SK-N-SH treated with all-trans-retinoic acid at 6 μM for 48 hours (cell line): ENCODE data around the gene EDDM3A.

Source experiments
- ATAC-seq: fragments of 200-7000 bp; cut with Tn5 transposase; 3 replicates; pipeline ENCODE4 v1.9.1; 2020; ENCODE audit warnings: mild to moderate bottlenecking, moderate library complexity
- ARNTL ChIP-seq: fragments of 450-650 bp; formaldehyde crosslinking; IDR thresholded peaks from 2 replicates; pipeline ENCODE4 v1.5.0; 2020; ENCODE audit warnings: low read depth, mild to moderate bottlenecking, moderate library complexity, borderline replicate concordance
- BACH2 ChIP-seq: fragments of 250-450 bp; sonication (Bioruptor Pico); IDR thresholded peaks from 2 replicates; pipeline ENCODE4 v1.9.0; 2021; ENCODE audit warnings: mild to moderate bottlenecking, borderline replicate concordance
- CREB5 ChIP-seq: fragments of 250-450 bp; sonication (Bioruptor Pico); IDR thresholded peaks from 2 replicates; pipeline ENCODE4 v1.5.1; 2020; ENCODE audit warnings: low read depth, mild to moderate bottlenecking, moderate library complexity
- CSDC2 ChIP-seq: fragments of 250-450 bp; sonication (Bioruptor Pico); IDR thresholded peaks from 2 replicates; pipeline ENCODE4 v1.5.0; 2020; ENCODE audit warnings: mild to moderate bottlenecking, moderate library complexity
- ESRRG ChIP-seq: fragments of 250-450 bp; sonication (Bioruptor Pico); IDR thresholded peaks from 2 replicates; pipeline ENCODE4 v1.6.1; 2021; ENCODE audit warnings: mild to moderate bottlenecking
- GLIS3 ChIP-seq: fragments of 250-450 bp; sonication (Bioruptor Pico); IDR thresholded peaks from 2 replicates; pipeline ENCODE4 v1.5.0; 2020; ENCODE audit warnings: mild to moderate bottlenecking, moderate library complexity
- ISL1 ChIP-seq: fragments of 250-450 bp; sonication (Bioruptor Pico); IDR thresholded peaks from 2 replicates; pipeline ENCODE4 v2.1.2; 2022; ENCODE audit warnings: mild to moderate bottlenecking, moderate library complexity
- PATZ1 ChIP-seq: fragments of 250-450 bp; sonication (Bioruptor Pico); IDR thresholded peaks from 2 replicates; pipeline ENCODE4 v1.8.0; 2020; ENCODE audit warnings: mild to moderate bottlenecking, moderate library complexity, borderline replicate concordance
- PPARA ChIP-seq: fragments of 250-450 bp; sonication (Bioruptor Pico); IDR thresholded peaks from 2 replicates; pipeline ENCODE4 v1.5.0; 2020; ENCODE audit warnings: mild to moderate bottlenecking, borderline replicate concordance
- RARB ChIP-seq: fragments of 250-450 bp; sonication (Bioruptor Pico); IDR thresholded peaks from 2 replicates; pipeline ENCODE4 v1.8.0; 2021; ENCODE audit warnings: mild to moderate bottlenecking, moderate library complexity
- TOX ChIP-seq: fragments of 250-450 bp; sonication (Bioruptor Pico); IDR thresholded peaks from 2 replicates; pipeline ENCODE4 v1.8.0; 2021; ENCODE audit warnings: mild to moderate bottlenecking, moderate library complexity, borderline replicate concordance
- TSHZ2 ChIP-seq: fragments of 250-450 bp; sonication (Bioruptor Pico); IDR thresholded peaks from 2 replicates; pipeline ENCODE4 v1.5.0; 2020; ENCODE audit warnings: mild to moderate bottlenecking, moderate library complexity
- ZC3H10 ChIP-seq: fragments of 250-450 bp; sonication (Bioruptor Pico); IDR thresholded peaks from 2 replicates; pipeline ENCODE4 v1.5.1; 2021; ENCODE audit warnings: mild to moderate bottlenecking, moderate library complexity
- ZFP3 ChIP-seq: fragments of 250-450 bp; sonication (Bioruptor Pico); IDR thresholded peaks from 2 replicates; pipeline ENCODE4 v1.5.0; 2020; ENCODE audit warnings: mild to moderate bottlenecking, moderate library complexity
- ZFP30 ChIP-seq: fragments of 450-650 bp; formaldehyde crosslinking; IDR thresholded peaks from 2 replicates; pipeline ENCODE4 v1.5.0; 2022; ENCODE audit warnings: mild to moderate bottlenecking, moderate library complexity
- ZNF565 ChIP-seq: fragments of 450-650 bp; formaldehyde crosslinking; conservative IDR thresholded peaks from 2 replicates; pipeline ENCODE4 v1.5.0; 2020; ENCODE audit warnings: low read depth, mild to moderate bottlenecking, moderate library complexity
- ZNF8 ChIP-seq: fragments of 450-650 bp; formaldehyde crosslinking; IDR thresholded peaks from 2 replicates; pipeline ENCODE4 v1.5.0; 2020; ENCODE audit warnings: mild to moderate bottlenecking, moderate library complexity

Gene EDDM3A

GRCh38 chr14:20751963-20752562 lies 6.4 kb downstream of the EDDM3A start (continued):
- TF ChIP-seq TSHZ2 (CRISPR knock-in tag) (no peak), TOX (CRISPR knock-in tag) (no peak)

- ATAC-seq, result no peak
- TF ChIP-seq PATZ1 (CRISPR knock-in tag) (no peak), ZFP30 (CRISPR knock-in tag) (no peak), CREB5 (CRISPR knock-in tag) (no peak), RARB (no peak), ISL1 (CRISPR knock-in tag) (no peak), ZNF8 (CRISPR knock-in tag) (no peak), GLIS3 (CRISPR knock-in tag) (no peak), ZC3H10 (CRISPR knock-in tag) (no peak), ESRRG (CRISPR knock-in tag) (no peak), BACH2 (CRISPR knock-in tag) (no peak), ZNF565 (CRISPR knock-in tag) (no peak), CSDC2 (CRISPR knock-in tag) (no peak), ZFP3 (CRISPR knock-in tag) (no peak), TOX (CRISPR knock-in tag) (no peak)
These were observed 8.6 kb downstream of the EDDM3A start for GRCh38 chr14:20754308-20754707.

- ATAC-seq, result no peak
These were observed 9.3 kb downstream of the EDDM3A start for GRCh38 chr14:20755037-20755436.

More at GRCh38 chr14:20755037-20755436, 9.3 kb downstream of the EDDM3A start:
- TF ChIP-seq TOX (CRISPR knock-in tag) (no peak), ZFP3 (CRISPR knock-in tag) (no peak), CSDC2 (CRISPR knock-in tag) (no peak), ZNF8 (CRISPR knock-in tag) (no peak), ARNTL (no peak), PATZ1 (CRISPR knock-in tag) (no peak), CREB5 (CRISPR knock-in tag) (no peak), PPARA (no peak)
